ENCODE results near the gene FBXO21.
"Not testable (repeated sequence)": the region's sequence is repeated elsewhere in the genome, so short reads cannot be mapped to it uniquely, and the experiment has no call there.

The FBXO21 gene

DNA sequence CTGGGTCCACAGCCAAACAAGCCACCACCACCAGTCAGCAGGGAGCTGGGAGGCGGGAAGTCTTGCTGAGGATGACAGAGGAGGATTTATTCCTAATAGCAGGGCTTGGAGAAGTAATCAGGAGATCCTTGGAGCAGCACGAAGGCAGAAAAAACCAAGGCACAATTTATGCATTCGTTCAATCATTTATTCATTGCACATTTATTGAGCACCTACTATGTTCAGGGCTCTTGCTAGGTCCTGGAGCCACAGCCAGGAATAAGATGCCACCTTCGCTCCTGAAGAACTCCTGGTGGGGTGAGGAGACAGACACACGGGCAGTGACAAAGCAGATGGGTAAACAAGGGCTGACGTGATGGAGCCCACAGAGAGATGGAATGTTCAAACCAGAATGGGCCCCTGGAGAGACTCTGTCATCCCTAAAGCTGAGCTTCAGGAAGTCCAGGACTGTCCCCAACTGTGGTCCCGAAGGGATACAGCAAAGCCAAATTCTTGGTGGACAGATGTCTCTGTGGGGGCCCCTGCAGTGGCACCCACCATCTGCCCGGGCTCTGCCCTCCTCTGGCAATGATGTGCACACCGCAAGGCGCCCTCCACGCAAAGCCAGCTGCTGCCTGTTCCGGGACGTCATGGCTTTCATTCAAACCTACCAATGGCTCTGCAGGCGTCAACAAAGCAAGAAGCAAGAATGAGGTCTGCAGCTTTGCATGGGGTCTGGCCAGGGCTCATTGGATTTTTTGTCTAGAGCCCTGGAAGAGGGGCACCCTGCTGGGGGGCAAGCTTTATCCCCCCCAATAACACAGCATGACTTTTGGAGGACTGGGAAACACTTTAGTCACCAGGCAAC, 88.1 kb downstream of the FBXO21 start:
- DNase-seq: no peak

DNA sequence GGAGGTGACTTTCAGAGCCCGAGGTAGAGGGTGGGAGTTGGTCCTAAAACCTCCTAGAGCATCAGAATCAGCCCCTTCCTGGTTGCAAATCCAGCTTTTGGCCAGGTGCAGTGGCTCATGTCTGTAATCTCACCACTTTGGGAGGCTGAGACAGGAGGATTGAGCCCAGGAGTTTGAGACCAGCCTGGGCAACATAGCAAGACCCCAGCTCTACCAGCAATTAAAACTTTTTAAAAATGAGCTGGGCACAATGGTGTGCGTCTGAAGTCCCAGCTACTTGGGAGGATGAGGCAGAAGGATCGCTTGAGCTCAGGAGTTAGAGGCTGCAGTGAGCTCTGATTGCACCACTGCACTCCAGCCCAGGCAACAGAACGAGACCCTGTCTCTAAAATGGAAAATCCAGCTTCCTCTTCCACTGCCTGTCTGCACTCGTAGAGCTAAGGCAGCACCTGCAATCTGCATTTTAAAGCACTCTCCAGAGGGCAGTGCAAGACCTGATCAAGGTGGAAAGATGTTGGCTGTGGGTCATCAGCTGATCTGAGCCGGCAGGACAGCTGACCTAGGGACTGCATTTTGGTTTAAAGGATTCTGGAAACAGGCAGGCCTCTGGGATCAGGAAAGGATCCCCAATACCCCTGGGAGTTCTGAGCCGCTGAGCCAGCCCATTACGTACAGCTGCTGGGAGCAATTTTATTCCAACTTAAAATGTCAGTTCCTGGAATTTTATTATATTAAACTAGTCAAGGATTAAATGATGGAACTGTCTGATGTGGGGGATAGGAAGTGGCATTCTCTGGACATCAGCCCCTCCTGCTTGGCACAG, 89.2 kb downstream of the FBXO21 start:
- DNase-seq: no peak

DNA sequence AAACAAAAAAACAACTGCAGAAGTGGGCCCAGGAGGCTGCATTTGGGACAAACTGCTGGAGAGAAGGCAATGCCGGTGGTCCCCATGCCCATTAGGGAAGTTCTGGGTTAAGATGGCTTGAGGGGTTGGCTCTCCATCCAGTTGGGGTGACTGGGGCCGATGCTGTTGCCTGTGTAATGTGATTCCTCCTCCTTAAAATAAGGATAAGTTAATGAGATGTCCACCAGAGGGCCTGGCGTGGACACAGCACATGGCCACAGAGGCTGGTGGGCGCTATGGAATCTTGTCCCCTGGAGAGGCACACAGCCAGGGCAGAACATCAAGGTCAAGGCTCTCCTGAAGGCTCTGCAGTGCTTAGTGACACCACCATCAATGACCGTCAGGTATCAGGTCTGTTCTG, 90.0 kb downstream of the FBXO21 start:
- DNase-seq: no peak

DNA sequence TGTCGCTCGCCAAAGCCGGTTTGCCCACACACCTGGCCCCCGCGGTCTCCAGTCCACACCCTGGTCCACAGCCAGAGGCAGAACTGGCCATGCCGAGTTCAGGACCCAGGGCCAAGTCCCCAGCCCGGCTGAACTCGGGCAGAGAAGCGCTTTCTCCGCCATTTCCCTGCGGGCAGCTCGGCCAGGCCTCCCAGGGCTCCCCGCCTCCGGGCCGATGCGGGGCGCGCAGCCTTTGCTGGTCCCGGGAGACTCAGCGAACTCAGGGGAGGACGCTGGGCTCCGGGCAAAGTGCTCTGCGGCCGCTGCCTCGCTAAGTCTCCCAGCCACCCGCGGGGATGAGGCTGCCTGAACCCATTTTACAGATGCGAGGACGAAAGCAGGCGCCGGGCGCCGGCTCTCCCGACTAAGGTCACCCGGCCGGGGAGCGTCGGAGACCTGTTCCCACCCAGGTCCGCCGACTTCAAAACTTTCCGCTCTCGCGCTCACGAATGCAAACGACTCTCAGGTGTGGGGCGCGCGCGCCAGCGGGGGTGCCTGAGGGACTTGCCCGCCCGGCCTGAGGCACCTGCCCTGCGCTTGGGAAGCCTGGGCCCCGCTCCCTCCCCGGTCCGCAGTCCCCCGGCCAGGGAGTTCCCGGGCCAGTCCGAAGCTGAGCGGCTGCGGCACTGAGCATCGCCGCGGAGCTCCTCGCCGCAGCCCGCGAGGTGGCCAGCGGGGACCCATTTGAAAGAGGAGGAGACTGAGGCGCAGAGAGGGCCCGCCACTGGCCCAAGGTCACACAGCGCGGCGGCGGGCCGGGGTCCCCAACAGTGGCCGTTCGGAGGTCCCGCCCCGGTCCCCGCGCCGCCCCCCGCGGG, 91.7 kb downstream of the FBXO21 start:
- no peak for DNase-seq

DNA sequence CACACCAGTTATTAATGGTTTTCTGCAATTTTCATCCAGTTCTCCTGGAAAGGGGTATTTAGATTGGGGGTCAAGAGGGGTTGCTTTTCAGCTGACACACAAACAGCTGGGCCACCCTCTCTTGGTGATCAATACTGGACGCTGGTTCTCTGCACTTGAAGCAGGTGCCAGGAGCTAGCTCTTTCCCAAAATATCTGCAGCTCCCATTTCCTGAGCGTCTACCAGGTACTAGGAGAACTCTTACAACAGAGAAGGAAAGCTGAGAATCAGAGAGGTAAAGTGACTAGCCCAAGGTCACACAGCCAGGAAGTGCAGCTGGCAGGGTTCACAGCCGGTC, 92.3 kb downstream of the FBXO21 start:
- no peak for DNase-seq

DNA sequence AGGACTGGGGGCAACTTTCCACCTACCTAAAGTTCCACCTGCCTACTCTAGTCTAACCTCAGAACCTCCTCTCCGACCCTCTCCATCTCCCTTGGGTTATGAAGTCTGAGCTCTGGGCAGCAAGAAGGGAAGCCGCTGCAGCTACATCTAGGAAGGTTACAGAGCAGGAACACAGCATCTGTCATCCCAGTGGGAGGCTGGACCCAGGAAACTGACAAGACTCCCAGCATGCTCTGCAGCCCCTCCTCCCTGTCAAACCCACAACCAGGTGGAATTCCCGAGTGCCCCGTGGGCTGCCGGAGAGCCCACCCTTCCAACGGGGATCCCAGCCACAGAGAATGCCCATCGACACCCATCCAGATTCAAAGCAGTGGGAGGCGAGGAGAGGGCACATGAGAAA, 93.1 kb downstream of the FBXO21 start:
- DNase-seq: peak in 1 of 2 experiments; percentile 31

- DNase-seq: no peak
Observed at GRCh38 chr12:117096501-117097042, 93.7 kb downstream of the FBXO21 start.

GRCh38 chr12:117095191-117095590, 95.1 kb downstream of the FBXO21 start:
- DNase-seq: not testable (repeated sequence)

DNA sequence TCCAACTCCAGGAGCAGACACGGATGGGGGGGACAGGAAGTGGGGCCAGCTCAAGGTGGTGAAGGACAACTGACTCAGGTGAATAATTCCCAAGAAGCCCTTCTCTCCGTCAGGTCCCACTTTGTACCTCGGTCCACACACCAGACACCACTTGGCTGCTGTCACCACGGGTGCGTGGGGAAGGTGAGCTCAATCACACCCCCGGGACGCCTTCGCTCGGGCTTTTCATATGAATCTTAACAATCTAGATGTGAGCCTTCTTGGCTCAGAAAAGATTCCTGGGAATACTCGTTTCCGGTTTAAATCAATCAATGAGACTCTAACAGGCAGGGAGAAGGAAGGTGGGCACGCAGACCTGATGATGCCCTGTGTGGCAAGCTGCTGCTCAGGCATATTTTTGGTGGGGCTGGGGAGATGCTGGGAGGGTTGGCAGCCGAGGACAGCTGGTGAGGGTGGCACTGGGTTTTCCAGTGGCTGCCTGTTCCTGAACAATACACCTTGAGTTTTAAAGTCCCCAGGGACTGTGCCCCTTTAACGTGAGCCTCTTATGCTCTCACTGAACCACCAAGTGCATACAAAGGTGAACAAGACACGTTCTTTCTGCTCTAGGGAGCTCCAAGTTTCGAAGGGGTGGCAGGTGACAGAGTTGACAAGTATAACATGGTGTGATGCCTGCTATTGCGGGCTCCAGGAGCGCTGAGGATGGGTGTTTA, 96.2 kb downstream of the FBXO21 start:
- no peak for DNase-seq

GRCh38 chr12:117093431-117093830, 96.8 kb downstream of the FBXO21 start:
- DNase-seq: no peak

GRCh38 chr12:117092886-117093285, 97.4 kb downstream of the FBXO21 start:
- DNase-seq: no peak

DNA sequence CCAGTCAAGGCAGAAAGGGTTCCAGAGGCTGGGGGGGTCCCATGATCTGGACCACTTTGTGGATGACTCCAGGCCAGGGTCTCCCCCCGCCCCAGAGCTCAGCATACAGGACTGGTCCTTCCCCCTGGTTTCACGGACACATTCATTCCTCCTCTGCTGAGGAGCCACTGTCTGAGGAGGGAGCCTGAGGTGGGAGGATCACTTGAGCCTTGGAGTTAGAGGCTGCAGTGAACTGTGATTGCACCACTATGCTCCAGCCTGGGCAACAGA, 97.8 kb downstream of the FBXO21 start:
- no peak for DNase-seq
